ENCODE measurements around the gene LIMA1.

DNA sequence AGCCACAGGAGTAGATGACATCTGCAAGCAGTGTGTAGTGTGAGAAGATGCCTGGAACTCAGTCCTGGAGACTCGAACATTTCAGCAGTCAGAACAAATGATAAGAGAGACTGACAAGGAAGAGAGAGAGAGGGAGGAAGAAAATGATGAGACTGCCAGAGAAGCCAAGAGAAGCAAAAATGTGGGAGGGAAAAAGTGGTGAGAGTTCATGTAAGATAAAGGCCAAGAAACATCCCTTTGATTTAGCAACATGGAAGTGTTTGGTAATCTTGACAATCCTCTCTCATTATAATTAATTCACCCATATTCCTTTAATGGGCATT is 42.6 kb downstream of the LIMA1 start:
- TF ChIP-seq POLR2AphosphoS5 (IDR thresholded peaks at IDR 0.05), result no peak
- TF ChIP-seq, protein P1, sequence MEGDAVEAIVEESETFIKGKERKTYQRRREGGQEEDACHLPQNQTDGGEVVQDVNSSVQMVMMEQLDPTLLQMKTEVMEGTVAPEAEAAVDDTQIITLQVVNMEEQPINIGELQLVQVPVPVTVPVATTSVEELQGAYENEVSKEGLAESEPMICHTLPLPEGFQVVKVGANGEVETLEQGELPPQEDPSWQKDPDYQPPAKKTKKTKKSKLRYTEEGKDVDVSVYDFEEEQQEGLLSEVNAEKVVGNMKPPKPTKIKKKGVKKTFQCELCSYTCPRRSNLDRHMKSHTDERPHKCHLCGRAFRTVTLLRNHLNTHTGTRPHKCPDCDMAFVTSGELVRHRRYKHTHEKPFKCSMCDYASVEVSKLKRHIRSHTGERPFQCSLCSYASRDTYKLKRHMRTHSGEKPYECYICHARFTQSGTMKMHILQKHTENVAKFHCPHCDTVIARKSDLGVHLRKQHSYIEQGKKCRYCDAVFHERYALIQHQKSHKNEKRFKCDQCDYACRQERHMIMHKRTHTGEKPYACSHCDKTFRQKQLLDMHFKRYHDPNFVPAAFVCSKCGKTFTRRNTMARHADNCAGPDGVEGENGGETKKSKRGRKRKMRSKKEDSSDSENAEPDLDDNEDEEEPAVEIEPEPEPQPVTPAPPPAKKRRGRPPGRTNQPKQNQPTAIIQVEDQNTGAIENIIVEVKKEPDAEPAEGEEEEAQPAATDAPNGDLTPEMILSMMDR (IDR thresholded peaks at IDR 0.05), result no peak
